Epidermal melanocyte (primary cell): ENCODE data around the gene C1orf216.
"Not testable (repeated sequence)": the region's sequence is repeated elsewhere in the genome, so short reads cannot be mapped to it uniquely, and the experiment has no call there.

Experiments
- DNase-seq: peaks from one replicate; pipeline ENCODE4 v3.0.0; 2011; ENCODE audit warnings: low spot score; ENCODE audit not compliant: insufficient read length

Gene C1orf216

DNA sequence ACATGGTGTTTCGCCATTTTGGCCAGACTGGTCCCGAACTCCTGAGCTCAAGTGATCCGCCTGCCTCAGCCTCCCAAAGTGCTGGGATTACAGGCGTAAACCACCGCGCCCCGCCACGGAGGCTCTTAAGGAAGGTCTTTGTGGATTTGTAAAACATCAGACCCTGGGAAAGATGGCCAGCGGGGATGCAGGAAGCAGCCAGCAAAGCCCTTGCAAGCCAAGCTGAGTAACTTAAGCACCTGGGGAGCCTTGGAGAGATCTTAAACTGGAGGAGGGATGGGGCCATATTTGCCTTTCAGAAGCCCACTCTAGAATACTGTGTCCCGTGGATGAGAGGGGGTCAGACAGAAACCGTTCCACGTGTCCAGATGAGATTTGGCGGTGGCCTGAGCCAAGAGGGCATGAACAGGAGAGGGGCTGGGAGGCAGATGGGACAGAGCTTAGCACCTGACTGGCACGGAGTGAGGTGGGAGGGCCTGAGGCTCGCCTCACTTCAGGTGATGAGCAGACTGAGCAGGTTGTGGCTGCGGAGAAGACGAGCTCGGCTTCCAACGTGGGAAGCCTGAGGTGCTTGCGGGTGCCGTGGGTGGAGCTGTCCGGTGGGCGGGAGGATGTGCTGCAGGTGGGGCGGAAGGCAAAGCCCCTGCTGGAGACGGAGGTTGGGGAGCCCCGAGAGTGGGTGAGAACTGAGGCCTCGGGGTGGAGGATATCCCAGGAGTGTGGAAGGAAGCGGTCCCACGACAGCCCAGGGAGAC is 11.7 kb downstream of the C1orf216 start:
- no peak for DNase-seq

GRCh38 chr1:35702508-35702907 is 16.2 kb downstream of the C1orf216 start:
- no peak for DNase-seq

DNA sequence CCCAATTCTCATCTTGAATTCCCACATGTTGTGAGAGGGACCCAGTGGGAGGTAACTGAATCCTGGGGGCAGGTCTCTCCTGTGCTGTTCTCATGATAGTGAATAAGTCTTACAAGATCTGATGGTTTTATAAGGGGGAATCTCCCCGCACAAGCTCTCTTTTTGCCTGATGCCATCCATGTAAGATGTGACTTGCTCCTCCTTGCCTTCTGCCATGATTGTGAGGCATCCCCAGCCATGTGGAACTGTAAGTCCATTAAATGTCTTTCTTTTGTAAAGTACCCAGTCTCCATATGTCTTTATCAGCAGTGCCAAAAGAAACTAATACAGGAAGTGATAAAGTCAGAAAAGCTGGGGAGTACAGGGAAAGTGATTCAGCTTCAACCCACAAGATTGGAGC is 19.5 kb downstream of the C1orf216 start:
- not testable (repeated sequence) for DNase-seq

DNA sequence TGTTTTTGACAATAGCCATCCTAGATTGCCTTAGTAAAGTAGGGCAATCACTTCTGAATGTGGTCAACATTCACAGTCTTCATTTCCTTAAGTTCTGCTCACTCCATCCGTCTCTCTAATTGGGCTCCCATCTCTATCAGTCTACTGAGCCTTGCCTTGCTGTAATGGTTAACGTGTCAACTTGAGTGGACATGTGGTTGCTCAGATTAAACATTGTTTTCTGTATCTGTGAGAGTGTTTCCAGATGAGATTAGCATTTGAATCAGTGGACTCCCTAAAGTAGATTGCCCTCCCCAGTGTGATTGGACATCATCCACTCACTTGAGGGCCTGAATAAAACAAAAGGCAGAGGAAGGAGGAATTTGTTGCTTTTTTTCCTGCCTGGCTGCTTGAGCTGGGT is 26.4 kb downstream of the C1orf216 start:
- DNase-seq, result no peak

DNA sequence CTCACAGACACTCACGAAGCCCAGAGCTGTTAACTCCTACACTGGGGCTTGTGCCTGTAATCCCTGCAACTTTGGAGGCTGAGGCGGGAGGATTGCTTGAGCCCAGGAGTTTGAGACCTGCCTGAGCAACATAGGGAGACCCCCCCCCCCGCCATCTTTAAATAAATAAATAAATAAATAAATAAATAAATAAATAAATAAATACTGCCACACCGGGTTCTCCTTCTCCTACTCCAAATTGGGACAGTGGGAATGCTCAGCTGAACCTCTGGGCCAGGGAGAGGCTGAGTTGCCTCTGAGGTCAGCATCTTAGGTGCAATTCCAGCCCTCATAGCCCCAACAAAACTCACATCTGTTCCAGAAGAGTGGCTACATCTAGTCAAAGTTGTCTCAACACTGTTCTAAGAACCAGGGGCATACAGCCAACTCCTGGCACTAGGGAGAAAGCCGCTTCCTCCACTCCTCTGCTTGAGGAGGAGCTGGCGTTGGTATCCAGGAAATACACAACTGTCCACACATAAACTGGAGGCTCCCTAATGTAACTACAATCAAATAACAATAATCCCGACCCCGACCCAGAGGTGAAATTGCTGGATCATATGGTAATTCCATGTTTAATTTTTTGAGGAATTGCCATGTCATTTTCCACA is 27.0 kb downstream of the C1orf216 start:
- DNase-seq, result no peak

GRCh38 chr1:35691080-35691479 is 27.6 kb downstream of the C1orf216 start:
- DNase-seq, result no peak

GRCh38 chr1:35690103-35690502 is 28.6 kb downstream of the C1orf216 start:
- not testable (repeated sequence) for DNase-seq

- DNase-seq, result no peak
Observed at GRCh38 chr1:35688161-35688560, 30.5 kb downstream of the C1orf216 start.

- no peak for DNase-seq
Observed at GRCh38 chr1:35683012-35683411, 35.7 kb downstream of the C1orf216 start.

DNA sequence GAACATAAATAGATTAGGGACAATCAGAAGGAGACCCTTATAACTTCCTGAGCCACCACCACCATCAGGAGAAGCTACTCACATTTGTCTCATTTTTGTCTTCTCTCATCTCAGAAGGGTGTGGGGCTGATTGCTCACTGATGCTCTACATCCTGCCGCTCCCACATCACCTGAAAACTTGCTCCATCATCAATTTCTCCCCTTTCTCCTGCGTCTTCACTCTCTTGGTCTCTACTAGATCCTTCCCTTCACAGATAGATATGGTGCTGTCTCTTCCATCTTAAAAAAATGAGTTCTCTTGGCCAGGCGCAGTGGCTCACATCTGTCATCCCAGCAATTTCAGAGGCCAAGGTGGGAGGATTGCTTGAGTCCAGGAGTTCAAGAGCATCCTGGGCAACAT is 38.4 kb downstream of the C1orf216 start:
- DNase-seq, result no peak

- DNase-seq, result no peak
Observed at GRCh38 chr1:35675773-35676172, 42.9 kb downstream of the C1orf216 start.

- no peak for DNase-seq
Observed at GRCh38 chr1:35674111-35674510, 44.6 kb downstream of the C1orf216 start.

- DNase-seq, result no peak
Observed at GRCh38 chr1:35672116-35672515, 46.6 kb downstream of the C1orf216 start.

- DNase-seq, result no peak
Observed at GRCh38 chr1:35668506-35668905, 50.2 kb downstream of the C1orf216 start.

DNA sequence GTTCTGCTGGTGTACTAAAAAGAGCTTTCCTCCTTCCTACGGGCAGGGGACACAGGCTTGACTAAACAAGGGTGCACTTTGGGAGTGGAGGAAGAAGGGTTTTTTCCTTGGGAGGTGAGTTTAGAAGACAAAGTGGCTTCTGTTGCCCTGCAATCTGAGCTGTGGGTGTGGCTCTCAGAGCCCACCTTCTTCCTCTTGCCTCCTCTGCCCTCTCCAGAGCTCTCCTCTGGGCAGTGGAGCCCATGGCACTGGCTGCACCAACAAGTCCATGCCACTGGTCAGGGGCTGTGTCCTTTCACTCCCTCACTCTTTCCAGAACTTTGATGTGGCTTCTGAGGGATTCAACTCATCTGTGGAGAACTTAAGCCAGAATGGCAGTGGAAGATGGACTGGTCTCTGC is 51.8 kb downstream of the C1orf216 start:
- DNase-seq, result no peak

DNA sequence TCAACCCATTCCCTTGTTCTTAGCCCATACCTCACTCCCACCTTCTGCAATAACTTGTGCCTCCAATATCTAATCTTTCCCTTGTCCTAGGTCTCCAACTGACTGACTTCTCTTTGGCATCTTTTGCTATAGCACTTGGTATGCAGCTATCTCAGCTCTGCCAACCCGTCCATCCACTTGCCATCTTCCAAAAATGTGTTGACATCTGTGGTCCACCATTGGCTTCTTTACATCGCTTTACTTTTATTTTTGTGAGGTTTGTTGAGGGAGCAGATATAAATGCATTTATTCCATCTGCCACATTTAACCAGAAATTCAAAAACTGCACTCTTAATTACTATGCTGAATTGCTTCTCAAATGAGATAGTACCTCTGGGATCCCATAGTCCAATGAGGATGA is 52.5 kb downstream of the C1orf216 start:
- no peak for DNase-seq
